KBM-7 (cell line): ENCODE results near the gene LRRC8D.
A peak's percentile ranks its signal among the peaks of the same experiment; 100 is the strongest.

Experiments
- DNase-seq: peaks from one replicate; pipeline ENCODE4 v3.0.0-alpha.2; 2015
- in situ Hi-C: fragments of 300-500 bp; cut with MboI; formaldehyde crosslinking; loops from 2 replicates; pipeline ENCODE4 v1.14.3; 2020; ENCODE audit warnings: low sequenced_read_pairs, low pct_unique_long_range_greater_than_20kb, mixed read lengths

The LRRC8D gene

GRCh38 chr1:89804642-89805237 is 16.1 kb upstream of the LRRC8D start:
- peak; percentile 92 for DNase-seq
- in situ Hi-C loops: loop anchor here (25.0 kb wide), 1 partner anchor 158 kb away; no protein-coding TSS in a partner anchor

GRCh38 chr1:89806616-89807015 is 14.2 kb upstream of the LRRC8D start:
- in situ Hi-C loops: loop anchor here (25.0 kb wide), 1 partner anchor 156 kb away; no protein-coding TSS in a partner anchor
- no peak for DNase-seq

- in situ Hi-C loops: loop anchor here (25.0 kb wide), 1 partner anchor 155 kb away; no protein-coding TSS in a partner anchor
- DNase-seq: no peak
These were observed 13.3 kb upstream of the LRRC8D start for GRCh38 chr1:89807503-89807902.

- in situ Hi-C loops: loop anchor here (25.0 kb wide), 1 partner anchor 154 kb away; no protein-coding TSS in a partner anchor
These were observed 12.8 kb upstream of the LRRC8D start for GRCh38 chr1:89807983-89808382.

GRCh38 chr1:89808441-89809117 is 12.3 kb upstream of the LRRC8D start:
- no peak for DNase-seq
- in situ Hi-C loops: loop anchor here (25.0 kb wide), 1 partner anchor 154 kb away; no protein-coding TSS in a partner anchor

More at GRCh38 chr1:89807983-89808382, 12.8 kb upstream of the LRRC8D start:
- DNase-seq: no peak

GRCh38 chr1:89809556-89809955 is 11.3 kb upstream of the LRRC8D start:
- no peak for DNase-seq
- in situ Hi-C loops: loop anchor here (25.0 kb wide), 1 partner anchor 153 kb away; no protein-coding TSS in a partner anchor

- DNase-seq: no peak
- in situ Hi-C loops: loop anchor here (25.0 kb wide), 1 partner anchor 152 kb away; no protein-coding TSS in a partner anchor
These were observed 10.5 kb upstream of the LRRC8D start for GRCh38 chr1:89810302-89810701.

GRCh38 chr1:89810880-89811279 is 10.0 kb upstream of the LRRC8D start:
- in situ Hi-C loops: loop anchor here (25.0 kb wide), 1 partner anchor 151 kb away; no protein-coding TSS in a partner anchor

GRCh38 chr1:89812992-89813391 is 7.8 kb upstream of the LRRC8D start:
- in situ Hi-C loops: loop anchor here (25.0 kb wide), 1 partner anchor 149 kb away; no protein-coding TSS in a partner anchor
- DNase-seq: no peak

More at GRCh38 chr1:89810880-89811279, 10.0 kb upstream of the LRRC8D start:
- DNase-seq: no peak

- DNase-seq: no peak
- in situ Hi-C loops: loop anchor here (25.0 kb wide), 1 partner anchor 147 kb away; no protein-coding TSS in a partner anchor
These were observed 5.8 kb upstream of the LRRC8D start for GRCh38 chr1:89815040-89815439.

GRCh38 chr1:89815611-89816010 is 5.2 kb upstream of the LRRC8D start:
- in situ Hi-C loops: loop anchor here (25.0 kb wide), 1 partner anchor 147 kb away; no protein-coding TSS in a partner anchor
- DNase-seq: peak; percentile 90

- no peak for DNase-seq
- in situ Hi-C loops: loop anchor here (25.0 kb wide), 1 partner anchor 146 kb away; no protein-coding TSS in a partner anchor
These were observed 4.5 kb upstream of the LRRC8D start for GRCh38 chr1:89816366-89816765.

- in situ Hi-C loops: loop anchor here (25.0 kb wide), 1 partner anchor 141 kb away; no protein-coding TSS in a partner anchor
- DNase-seq: peak; percentile 93
These were observed 683 bp downstream of the LRRC8D start for GRCh38 chr1:89821322-89822108.

GRCh38 chr1:89822109-89822962 is 1.5 kb downstream of the LRRC8D start:
- in situ Hi-C loops: loop anchor here (25.0 kb wide), 1 partner anchor 140 kb away; no protein-coding TSS in a partner anchor
- peak; percentile 49 for DNase-seq

- in situ Hi-C loops: loop anchor here (25.0 kb wide), 1 partner anchor 139 kb away; no protein-coding TSS in a partner anchor
- peak; percentile 77 for DNase-seq
These were observed 2.3 kb downstream of the LRRC8D start for GRCh38 chr1:89822999-89823628.

- DNase-seq: peak; percentile 67
These were observed 3.0 kb downstream of the LRRC8D start for GRCh38 chr1:89823679-89824292.

GRCh38 chr1:89826594-89826993 is 5.8 kb downstream of the LRRC8D start:
- DNase-seq: no peak
- in situ Hi-C loops: no loop called here

More at GRCh38 chr1:89823679-89824292, 3.0 kb downstream of the LRRC8D start:
- in situ Hi-C loops: loop anchor here (25.0 kb wide), 1 partner anchor 139 kb away; no protein-coding TSS in a partner anchor
